ENCODE measurements around the gene MKRN2OS.

MKRN2OS gene

DNA sequence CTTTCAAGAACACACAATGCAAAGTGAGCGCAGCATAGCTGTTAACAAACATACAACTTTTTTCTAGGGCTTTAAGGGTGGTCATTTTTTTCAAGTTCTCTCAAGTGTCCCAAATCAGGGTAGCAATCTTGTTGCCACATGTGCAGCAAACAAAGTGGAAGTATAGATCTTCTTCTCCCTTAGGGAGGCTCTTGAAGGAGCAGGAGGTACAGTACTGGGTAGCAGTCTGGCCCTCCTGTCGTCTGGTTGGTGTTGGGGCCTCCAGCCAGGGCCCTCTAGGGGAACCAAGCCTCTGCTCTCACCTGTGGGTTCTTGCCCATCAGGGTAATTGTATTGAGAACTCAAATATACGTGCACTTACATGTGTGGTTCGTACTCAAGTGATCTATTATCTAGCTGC, 37.4 kb upstream of the MKRN2OS start:
- no peak overlapping the region for H3K27ac ChIP-seq (ENCODE audit: low read length)
- no peak overlapping the region for H3K4me3 ChIP-seq (ENCODE audit: low read length)
- H3K36me3 ChIP-seq (ENCODE audit: control insufficient read depth, low read depth, low read length), result peaks cover 76% of the 10 kb centered on the region
- H3K9ac ChIP-seq (ENCODE audit: low read length), result no peak overlapping the region
- no peaks in the 10 kb centered on the region for H3K9me3 ChIP-seq (ENCODE audit: control insufficient read depth, low read depth, low read length)
- H3K4me1 ChIP-seq (ENCODE audit: control insufficient read depth, low read depth, low read length), result no peaks in the 10 kb centered on the region
- H3K27me3 ChIP-seq (ENCODE audit: control insufficient read depth, insufficient read depth, low read length), result no peaks in the 10 kb centered on the region

DNA sequence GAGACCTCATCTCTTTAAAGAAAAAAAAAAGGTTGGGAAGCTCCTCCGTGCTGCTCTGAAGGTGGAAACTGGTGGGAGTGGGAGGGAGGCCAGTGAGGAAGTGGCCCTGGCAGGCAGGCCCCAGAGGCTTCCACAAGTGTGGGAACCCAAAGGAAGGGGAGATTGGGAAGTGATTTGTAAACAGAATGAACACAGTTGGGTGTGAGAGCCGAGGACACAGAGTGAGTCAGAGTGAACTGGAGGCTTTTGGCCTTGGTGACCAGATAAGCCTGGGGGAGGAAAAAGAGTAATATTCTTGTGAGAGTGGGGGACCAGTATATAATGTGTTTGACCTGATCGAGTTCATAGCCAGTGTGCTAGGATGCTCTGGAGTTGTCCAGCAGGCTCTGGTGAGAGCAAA, 34.6 kb upstream of the MKRN2OS start:
- Histone ChIP-seq H3K36me3 (ENCODE audit: control insufficient read depth, low read depth, low read length) (peaks cover 76% of the 10 kb centered on the region), H3K9ac (ENCODE audit: low read length) (no peak overlapping the region), H3K27ac (ENCODE audit: low read length) (no peak overlapping the region), H3K4me3 (ENCODE audit: low read length) (no peak overlapping the region), H3K4me1 (ENCODE audit: control insufficient read depth, low read depth, low read length) (no peaks in the 10 kb centered on the region), H3K9me3 (ENCODE audit: control insufficient read depth, low read depth, low read length) (no peaks in the 10 kb centered on the region), H3K27me3 (ENCODE audit: control insufficient read depth, insufficient read depth, low read length) (no peaks in the 10 kb centered on the region)

DNA sequence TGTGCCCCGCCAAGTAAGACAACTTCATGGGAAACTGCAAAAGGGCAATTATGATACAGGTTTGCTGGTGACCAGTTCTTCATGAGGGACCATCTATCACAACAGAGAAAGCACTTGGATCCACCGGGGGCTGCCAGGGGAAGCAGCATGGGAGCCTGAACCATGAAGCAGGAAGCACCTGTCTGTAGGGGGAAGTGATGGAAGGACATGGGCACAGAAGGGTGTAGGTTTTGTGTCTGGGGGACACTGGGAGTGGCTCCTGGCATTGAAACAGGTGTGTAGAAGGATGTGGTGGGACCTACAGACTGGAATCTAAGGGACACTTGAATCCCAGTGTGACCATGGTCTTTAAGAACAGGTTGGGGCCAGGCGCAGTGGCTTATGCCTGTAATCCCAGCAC, 34.2 kb upstream of the MKRN2OS start:
- Histone ChIP-seq H3K4me1 (ENCODE audit: control insufficient read depth, low read depth, low read length) (no peaks in the 10 kb centered on the region), H3K9ac (ENCODE audit: low read length) (no peak overlapping the region), H3K4me3 (ENCODE audit: low read length) (no peak overlapping the region), H3K9me3 (ENCODE audit: control insufficient read depth, low read depth, low read length) (no peaks in the 10 kb centered on the region), H3K27me3 (ENCODE audit: control insufficient read depth, insufficient read depth, low read length) (no peaks in the 10 kb centered on the region), H3K27ac (ENCODE audit: low read length) (no peak overlapping the region), H3K36me3 (ENCODE audit: control insufficient read depth, low read depth, low read length) (peaks cover 76% of the 10 kb centered on the region)

DNA sequence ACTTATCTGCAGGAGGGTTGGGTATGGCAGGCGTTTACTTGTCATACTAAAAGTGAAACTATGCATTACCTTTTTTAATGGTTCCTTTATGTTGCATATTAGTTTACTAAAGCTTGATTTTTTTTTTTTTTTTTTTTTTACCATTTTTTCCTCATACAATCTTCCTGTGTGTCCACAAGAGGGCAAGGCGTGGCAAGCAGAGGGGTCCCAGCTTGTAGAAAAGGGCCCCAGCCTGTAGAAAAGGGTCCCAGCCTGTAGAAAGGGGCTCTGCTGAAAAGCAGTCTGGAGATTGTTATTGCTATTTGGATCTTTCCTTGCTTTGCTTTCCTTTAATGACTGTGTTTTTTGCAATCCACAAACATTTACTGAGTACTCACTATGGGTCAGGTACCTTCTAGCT, 33.4 kb upstream of the MKRN2OS start:
- Histone ChIP-seq H3K4me3 (ENCODE audit: low read length) (no peak overlapping the region), H3K36me3 (ENCODE audit: control insufficient read depth, low read depth, low read length) (peaks cover 76% of the 10 kb centered on the region), H3K9ac (ENCODE audit: low read length) (no peak overlapping the region), H3K4me1 (ENCODE audit: control insufficient read depth, low read depth, low read length) (no peaks in the 10 kb centered on the region), H3K27ac (ENCODE audit: low read length) (no peak overlapping the region), H3K9me3 (ENCODE audit: control insufficient read depth, low read depth, low read length) (no peaks in the 10 kb centered on the region), H3K27me3 (ENCODE audit: control insufficient read depth, insufficient read depth, low read length) (no peaks in the 10 kb centered on the region)

DNA sequence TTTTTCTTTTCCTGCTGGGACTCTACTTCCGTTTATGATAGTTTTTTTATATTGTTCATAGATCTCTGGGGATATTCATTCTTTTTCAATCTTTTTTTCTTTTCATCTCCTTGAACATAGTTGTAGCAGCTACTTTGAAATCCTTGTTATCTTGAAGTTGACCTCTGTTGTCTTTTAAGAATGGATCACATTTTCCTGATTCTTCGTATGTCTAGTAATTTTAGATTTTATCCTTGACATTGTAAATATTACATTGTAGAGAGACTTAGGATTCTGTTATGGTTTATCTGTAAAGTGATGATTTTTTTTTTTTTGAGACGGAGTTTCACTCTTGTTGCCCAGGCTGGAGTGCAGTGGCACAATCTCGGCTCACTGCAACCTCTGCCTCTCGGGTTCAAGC, 32.1 kb upstream of the MKRN2OS start:
- Histone ChIP-seq H3K4me3 (ENCODE audit: low read length) (no peak overlapping the region), H3K9me3 (ENCODE audit: control insufficient read depth, low read depth, low read length) (no peaks in the 10 kb centered on the region), H3K36me3 (ENCODE audit: control insufficient read depth, low read depth, low read length) (peaks cover 73% of the 10 kb centered on the region)

DNA sequence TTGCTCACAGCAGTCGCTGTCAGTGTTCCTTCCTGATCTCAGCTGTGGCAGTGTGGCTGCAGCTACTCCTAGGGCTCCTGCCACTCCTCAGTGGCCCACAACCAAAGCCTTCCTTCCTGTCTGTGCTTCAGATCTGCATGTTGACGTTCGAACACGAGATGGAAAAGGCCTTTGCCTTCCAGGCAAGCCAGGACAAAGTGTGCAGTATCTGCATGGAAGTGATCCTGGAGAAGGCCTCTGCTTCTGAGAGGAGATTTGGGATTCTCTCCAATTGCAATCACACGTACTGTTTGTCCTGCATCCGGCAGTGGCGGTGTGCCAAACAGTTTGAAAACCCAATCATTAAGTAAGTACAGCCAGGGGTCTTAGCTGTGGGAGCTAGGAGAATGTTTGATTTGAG, 29.4 kb upstream of the MKRN2OS start:
- Histone ChIP-seq H3K36me3 (ENCODE audit: control insufficient read depth, low read depth, low read length) (peaks cover 81% of the 10 kb centered on the region), H3K9ac (ENCODE audit: low read length) (no peak overlapping the region), H3K27ac (ENCODE audit: low read length) (no peak overlapping the region), H3K9me3 (ENCODE audit: control insufficient read depth, low read depth, low read length) (no peaks in the 10 kb centered on the region), H3K27me3 (ENCODE audit: control insufficient read depth, insufficient read depth, low read length) (no peaks in the 10 kb centered on the region), H3K4me3 (ENCODE audit: low read length) (no peak overlapping the region), H3K4me1 (ENCODE audit: control insufficient read depth, low read depth, low read length) (no peaks in the 10 kb centered on the region)

More for the DNA sequence above, 32.1 kb upstream of the MKRN2OS start:
- no peak overlapping the region for H3K27ac ChIP-seq (ENCODE audit: low read length)
- H3K4me1 ChIP-seq (ENCODE audit: control insufficient read depth, low read depth, low read length), result no peaks in the 10 kb centered on the region
- H3K9ac ChIP-seq (ENCODE audit: low read length), result no peak overlapping the region
- no peaks in the 10 kb centered on the region for H3K27me3 ChIP-seq (ENCODE audit: control insufficient read depth, insufficient read depth, low read length)

DNA sequence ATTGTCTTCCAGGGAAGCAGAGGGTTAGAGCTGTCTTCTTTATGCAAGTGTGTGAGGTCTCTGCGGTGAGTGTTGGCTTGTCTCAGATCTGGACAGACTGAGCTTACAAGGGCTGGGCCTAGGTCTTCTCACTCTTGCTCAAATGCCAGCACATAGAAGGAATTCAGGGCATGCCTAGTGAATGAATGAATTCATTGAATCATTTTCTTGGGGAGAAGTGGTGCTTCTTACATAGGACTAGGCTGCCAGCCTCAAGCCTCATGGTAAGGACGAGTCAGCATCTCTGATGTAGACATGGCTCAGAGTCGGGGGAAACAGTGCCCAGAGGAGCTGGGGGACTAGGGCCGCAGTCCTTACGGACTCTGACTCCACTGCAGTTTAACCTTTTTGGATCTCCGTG, 28.8 kb upstream of the MKRN2OS start:
- Histone ChIP-seq H3K36me3 (ENCODE audit: control insufficient read depth, low read depth, low read length) (peaks cover 79% of the 10 kb centered on the region), H3K27ac (ENCODE audit: low read length) (no peak overlapping the region), H3K27me3 (ENCODE audit: control insufficient read depth, insufficient read depth, low read length) (no peaks in the 10 kb centered on the region), H3K4me3 (ENCODE audit: low read length) (no peak overlapping the region), H3K9ac (ENCODE audit: low read length) (no peak overlapping the region), H3K4me1 (ENCODE audit: control insufficient read depth, low read depth, low read length) (no peaks in the 10 kb centered on the region), H3K9me3 (ENCODE audit: control insufficient read depth, low read depth, low read length) (no peaks in the 10 kb centered on the region)

DNA sequence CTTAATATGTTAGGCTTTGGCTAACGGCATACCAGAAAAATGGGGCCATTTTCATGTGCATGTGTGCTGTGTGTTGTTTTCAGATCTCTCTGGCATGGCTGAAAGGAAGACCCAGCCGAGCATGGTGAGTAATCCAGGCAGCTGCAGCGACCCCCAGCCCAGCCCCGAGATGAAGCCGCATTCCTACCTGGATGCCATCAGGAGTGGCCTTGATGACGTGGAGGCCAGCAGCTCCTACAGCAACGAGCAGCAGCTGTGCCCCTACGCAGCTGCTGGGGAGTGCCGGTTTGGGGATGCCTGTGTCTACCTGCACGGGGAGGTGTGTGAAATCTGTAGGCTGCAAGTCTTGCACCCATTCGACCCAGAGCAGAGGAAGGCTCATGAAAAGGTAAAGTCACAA, 26.7 kb upstream of the MKRN2OS start:
- H3K27ac ChIP-seq (ENCODE audit: low read length), result no peak overlapping the region
- H3K4me1 ChIP-seq (ENCODE audit: control insufficient read depth, low read depth, low read length), result no peaks in the 10 kb centered on the region
- no peaks in the 10 kb centered on the region for H3K9me3 ChIP-seq (ENCODE audit: control insufficient read depth, low read depth, low read length)
- H3K9ac ChIP-seq (ENCODE audit: low read length), result no peak overlapping the region
- H3K4me3 ChIP-seq (ENCODE audit: low read length), result no peak overlapping the region
- H3K27me3 ChIP-seq (ENCODE audit: control insufficient read depth, insufficient read depth, low read length), result no peaks in the 10 kb centered on the region
- H3K36me3 ChIP-seq (ENCODE audit: control insufficient read depth, low read depth, low read length), result peaks cover 64% of the 10 kb centered on the region

DNA sequence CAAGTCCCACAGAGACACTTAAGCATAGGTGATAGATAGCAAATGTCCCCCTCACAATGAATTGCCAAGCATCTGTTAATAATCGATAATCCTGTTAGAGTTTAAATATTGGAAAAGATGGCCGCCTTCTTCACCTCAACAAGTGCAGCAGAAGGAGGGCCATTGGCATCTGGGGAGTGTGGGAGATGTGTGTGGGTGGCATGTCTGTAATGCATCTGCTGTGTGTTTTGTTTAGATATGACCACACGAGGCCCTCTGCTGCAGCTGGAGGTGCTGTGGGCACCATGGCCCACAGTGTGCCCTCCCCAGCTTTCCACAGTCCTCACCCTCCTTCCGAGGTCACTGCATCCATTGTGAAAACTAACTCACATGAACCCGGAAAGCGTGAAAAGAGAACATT, 24.5 kb upstream of the MKRN2OS start:
- Histone ChIP-seq H3K4me1 (ENCODE audit: control insufficient read depth, low read depth, low read length) (no peaks in the 10 kb centered on the region), H3K9ac (ENCODE audit: low read length) (no peak overlapping the region), H3K4me3 (ENCODE audit: low read length) (no peak overlapping the region), H3K36me3 (ENCODE audit: control insufficient read depth, low read depth, low read length) (peaks cover 45% of the 10 kb centered on the region), H3K27ac (ENCODE audit: low read length) (no peak overlapping the region), H3K9me3 (ENCODE audit: control insufficient read depth, low read depth, low read length) (no peaks in the 10 kb centered on the region), H3K27me3 (ENCODE audit: control insufficient read depth, insufficient read depth, low read length) (no peaks in the 10 kb centered on the region)

DNA sequence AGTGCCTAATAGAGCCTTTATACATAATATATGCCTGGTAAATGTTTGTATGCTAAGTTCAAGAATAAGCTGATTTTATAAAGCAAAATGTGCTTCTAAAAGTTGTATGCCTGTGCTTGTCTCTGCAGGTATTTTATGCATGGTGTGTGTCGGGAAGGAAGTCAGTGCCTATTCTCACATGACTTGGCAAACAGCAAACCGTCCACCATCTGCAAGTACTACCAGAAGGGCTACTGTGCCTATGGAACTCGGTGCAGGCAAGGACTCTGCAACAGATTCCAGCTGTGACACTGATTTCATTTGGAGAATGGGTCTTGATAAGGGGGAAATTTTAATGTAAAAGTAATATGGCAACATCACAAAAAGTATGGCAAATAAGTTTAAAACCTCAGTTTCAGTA, 23.4 kb upstream of the MKRN2OS start:
- no peak overlapping the region for H3K27ac ChIP-seq (ENCODE audit: low read length)
- no peak overlapping the region for H3K9ac ChIP-seq (ENCODE audit: low read length)
- no peaks in the 10 kb centered on the region for H3K27me3 ChIP-seq (ENCODE audit: control insufficient read depth, insufficient read depth, low read length)
- H3K36me3 ChIP-seq (ENCODE audit: control insufficient read depth, low read depth, low read length), result peaks cover 35% of the 10 kb centered on the region
- no peak overlapping the region for H3K4me3 ChIP-seq (ENCODE audit: low read length)
- no peaks in the 10 kb centered on the region for H3K9me3 ChIP-seq (ENCODE audit: control insufficient read depth, low read depth, low read length)
- no peaks in the 10 kb centered on the region for H3K4me1 ChIP-seq (ENCODE audit: control insufficient read depth, low read depth, low read length)

DNA sequence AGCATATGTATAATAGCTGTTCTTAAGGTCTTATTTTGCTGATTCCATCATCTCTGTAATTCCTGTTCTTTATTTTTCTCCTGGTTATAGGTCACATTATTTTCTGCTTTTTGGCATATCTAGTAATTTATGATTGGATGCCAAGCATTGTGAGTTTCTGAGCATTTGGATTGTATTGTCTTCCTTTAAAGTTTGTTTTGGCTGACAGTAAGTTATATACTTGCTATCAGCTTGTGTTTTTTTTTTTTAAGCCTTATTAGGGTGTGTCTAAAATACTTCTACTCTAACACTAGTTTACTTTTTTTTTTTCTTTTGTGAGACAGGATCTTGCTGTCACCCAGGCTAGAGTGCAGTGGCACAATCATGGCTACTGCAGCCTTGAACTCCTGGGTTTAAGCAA, 21.7 kb upstream of the MKRN2OS start:
- no peaks in the 10 kb centered on the region for H3K9me3 ChIP-seq (ENCODE audit: control insufficient read depth, low read depth, low read length)
- H3K36me3 ChIP-seq (ENCODE audit: control insufficient read depth, low read depth, low read length), result peaks cover 22% of the 10 kb centered on the region
- no peak overlapping the region for H3K27ac ChIP-seq (ENCODE audit: low read length)
- H3K9ac ChIP-seq (ENCODE audit: low read length), result no peak overlapping the region
- H3K4me3 ChIP-seq (ENCODE audit: low read length), result no peak overlapping the region
- peaks cover 8% of the 10 kb centered on the region for H3K4me1 ChIP-seq (ENCODE audit: control insufficient read depth, low read depth, low read length)
- H3K27me3 ChIP-seq (ENCODE audit: control insufficient read depth, insufficient read depth, low read length), result no peaks in the 10 kb centered on the region

DNA sequence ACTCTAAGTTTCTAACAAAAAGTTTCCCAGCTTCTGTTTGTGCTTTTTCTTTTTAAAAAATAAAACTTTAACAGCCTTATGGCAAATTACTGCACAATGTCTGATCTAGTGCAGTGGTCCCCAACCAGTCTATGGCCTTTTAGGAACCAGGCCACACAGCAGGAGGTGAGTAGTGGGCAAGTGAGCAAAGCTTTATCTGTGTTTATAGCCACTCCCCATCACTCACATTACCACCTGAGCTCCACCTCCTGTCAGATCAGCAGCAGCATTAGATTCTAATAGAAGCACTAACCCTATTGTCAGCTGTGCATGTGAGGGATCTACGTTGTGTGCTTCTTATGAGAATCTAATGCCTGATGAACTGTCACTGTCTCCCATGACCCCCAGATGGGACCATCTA, 17.2 kb upstream of the MKRN2OS start:
- Histone ChIP-seq H3K36me3 (ENCODE audit: control insufficient read depth, low read depth, low read length) (no peaks in the 10 kb centered on the region), H3K4me3 (ENCODE audit: low read length) (no peak overlapping the region), H3K27ac (ENCODE audit: low read length) (no peak overlapping the region), H3K27me3 (ENCODE audit: control insufficient read depth, insufficient read depth, low read length) (no peaks in the 10 kb centered on the region), H3K9me3 (ENCODE audit: control insufficient read depth, low read depth, low read length) (no peaks in the 10 kb centered on the region), H3K9ac (ENCODE audit: low read length) (no peak overlapping the region), H3K4me1 (ENCODE audit: control insufficient read depth, low read depth, low read length) (peaks cover 22% of the 10 kb centered on the region)
